Measurements from ENCODE around the gene NIT1.

The NIT1 gene

GRCh38 chr1:161117759-161118581, at the start of gene NIT1, which contains the start of gene PFDN2:
TSS of gene NIT1 (plus strand) at chr1:161118105. CDS start at chr1:161118177, 72 bp downstream.
TSS of gene PFDN2 (minus strand) at chr1:161118037. CDS start at chr1:161118026, 11 bp downstream.
- TF ChIP-seq, protein P1, sequence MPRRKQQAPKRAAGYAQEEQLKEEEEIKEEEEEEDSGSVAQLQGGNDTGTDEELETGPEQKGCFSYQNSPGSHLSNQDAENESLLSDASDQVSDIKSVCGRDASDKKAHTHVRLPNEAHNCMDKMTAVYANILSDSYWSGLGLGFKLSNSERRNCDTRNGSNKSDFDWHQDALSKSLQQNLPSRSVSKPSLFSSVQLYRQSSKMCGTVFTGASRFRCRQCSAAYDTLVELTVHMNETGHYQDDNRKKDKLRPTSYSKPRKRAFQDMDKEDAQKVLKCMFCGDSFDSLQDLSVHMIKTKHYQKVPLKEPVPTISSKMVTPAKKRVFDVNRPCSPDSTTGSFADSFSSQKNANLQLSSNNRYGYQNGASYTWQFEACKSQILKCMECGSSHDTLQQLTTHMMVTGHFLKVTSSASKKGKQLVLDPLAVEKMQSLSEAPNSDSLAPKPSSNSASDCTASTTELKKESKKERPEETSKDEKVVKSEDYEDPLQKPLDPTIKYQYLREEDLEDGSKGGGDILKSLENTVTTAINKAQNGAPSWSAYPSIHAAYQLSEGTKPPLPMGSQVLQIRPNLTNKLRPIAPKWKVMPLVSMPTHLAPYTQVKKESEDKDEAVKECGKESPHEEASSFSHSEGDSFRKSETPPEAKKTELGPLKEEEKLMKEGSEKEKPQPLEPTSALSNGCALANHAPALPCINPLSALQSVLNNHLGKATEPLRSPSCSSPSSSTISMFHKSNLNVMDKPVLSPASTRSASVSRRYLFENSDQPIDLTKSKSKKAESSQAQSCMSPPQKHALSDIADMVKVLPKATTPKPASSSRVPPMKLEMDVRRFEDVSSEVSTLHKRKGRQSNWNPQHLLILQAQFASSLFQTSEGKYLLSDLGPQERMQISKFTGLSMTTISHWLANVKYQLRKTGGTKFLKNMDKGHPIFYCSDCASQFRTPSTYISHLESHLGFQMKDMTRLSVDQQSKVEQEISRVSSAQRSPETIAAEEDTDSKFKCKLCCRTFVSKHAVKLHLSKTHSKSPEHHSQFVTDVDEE (CRISPR knock-in tag; IDR thresholded peaks at IDR 0.05), result no peak
- TF ChIP-seq, protein P2, sequence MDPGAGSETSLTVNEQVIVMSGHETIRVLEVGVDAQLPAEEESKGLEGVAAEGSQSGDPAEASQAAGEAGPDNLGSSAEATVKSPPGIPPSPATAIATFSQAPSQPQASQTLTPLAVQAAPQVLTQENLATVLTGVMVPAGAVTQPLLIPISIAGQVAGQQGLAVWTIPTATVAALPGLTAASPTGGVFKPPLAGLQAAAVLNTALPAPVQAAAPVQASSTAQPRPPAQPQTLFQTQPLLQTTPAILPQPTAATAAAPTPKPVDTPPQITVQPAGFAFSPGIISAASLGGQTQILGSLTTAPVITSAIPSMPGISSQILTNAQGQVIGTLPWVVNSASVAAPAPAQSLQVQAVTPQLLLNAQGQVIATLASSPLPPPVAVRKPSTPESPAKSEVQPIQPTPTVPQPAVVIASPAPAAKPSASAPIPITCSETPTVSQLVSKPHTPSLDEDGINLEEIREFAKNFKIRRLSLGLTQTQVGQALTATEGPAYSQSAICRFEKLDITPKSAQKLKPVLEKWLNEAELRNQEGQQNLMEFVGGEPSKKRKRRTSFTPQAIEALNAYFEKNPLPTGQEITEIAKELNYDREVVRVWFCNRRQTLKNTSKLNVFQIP (CRISPR knock-in tag; IDR thresholded peaks at IDR 0.05; ENCODE audit: borderline replicate concordance, low read depth), result peak; percentile 36; the same call in 1 of the 2 replicates
- ATAC-seq, result peak; percentile 90

- TF ChIP-seq ZC3H10 (CRISPR knock-in tag; IDR thresholded peaks at IDR 0.05) (no peak), ARNTL (CRISPR knock-in tag; IDR thresholded peaks at IDR 0.05; ENCODE audit: borderline replicate concordance, low read depth) (no peak), ZNF70 (CRISPR knock-in tag; IDR thresholded peaks at IDR 0.05) (no peak), GLIS3 (CRISPR knock-in tag; IDR thresholded peaks at IDR 0.05) (no peak), ZNF565 (CRISPR knock-in tag; conservative IDR thresholded peaks at IDR 0.05; ENCODE audit: low read depth) (no peak), ESRRG (CRISPR knock-in tag; IDR thresholded peaks at IDR 0.05) (no peak), CSDC2 (CRISPR knock-in tag; IDR thresholded peaks at IDR 0.05) (no peak), ISL1 (CRISPR knock-in tag; IDR thresholded peaks at IDR 0.05) (no peak), ZFP3 (CRISPR knock-in tag; IDR thresholded peaks at IDR 0.05) (no peak), SNAI2 (CRISPR knock-in tag; IDR thresholded peaks at IDR 0.05) (no peak), ZFP30 (CRISPR knock-in tag; IDR thresholded peaks at IDR 0.05) (no peak)
- TF ChIP-seq, protein P3, sequence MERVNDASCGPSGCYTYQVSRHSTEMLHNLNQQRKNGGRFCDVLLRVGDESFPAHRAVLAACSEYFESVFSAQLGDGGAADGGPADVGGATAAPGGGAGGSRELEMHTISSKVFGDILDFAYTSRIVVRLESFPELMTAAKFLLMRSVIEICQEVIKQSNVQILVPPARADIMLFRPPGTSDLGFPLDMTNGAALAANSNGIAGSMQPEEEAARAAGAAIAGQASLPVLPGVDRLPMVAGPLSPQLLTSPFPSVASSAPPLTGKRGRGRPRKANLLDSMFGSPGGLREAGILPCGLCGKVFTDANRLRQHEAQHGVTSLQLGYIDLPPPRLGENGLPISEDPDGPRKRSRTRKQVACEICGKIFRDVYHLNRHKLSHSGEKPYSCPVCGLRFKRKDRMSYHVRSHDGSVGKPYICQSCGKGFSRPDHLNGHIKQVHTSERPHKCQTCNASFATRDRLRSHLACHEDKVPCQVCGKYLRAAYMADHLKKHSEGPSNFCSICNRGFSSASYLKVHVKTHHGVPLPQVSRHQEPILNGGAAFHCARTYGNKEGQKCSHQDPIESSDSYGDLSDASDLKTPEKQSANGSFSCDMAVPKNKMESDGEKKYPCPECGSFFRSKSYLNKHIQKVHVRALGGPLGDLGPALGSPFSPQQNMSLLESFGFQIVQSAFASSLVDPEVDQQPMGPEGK (CRISPR knock-in tag; IDR thresholded peaks at IDR 0.05; ENCODE audit: borderline replicate concordance), result no peak
- ATAC-seq, result no peak; the same call in 2 of the 3 replicates
These were observed 49.3 kb upstream of the NIT1 start for GRCh38 chr1:161068306-161069234.

- ATAC-seq, result no peak
- TF ChIP-seq ZC3H10 (CRISPR knock-in tag; IDR thresholded peaks at IDR 0.05), result no peak
- TF ChIP-seq, protein P4, sequence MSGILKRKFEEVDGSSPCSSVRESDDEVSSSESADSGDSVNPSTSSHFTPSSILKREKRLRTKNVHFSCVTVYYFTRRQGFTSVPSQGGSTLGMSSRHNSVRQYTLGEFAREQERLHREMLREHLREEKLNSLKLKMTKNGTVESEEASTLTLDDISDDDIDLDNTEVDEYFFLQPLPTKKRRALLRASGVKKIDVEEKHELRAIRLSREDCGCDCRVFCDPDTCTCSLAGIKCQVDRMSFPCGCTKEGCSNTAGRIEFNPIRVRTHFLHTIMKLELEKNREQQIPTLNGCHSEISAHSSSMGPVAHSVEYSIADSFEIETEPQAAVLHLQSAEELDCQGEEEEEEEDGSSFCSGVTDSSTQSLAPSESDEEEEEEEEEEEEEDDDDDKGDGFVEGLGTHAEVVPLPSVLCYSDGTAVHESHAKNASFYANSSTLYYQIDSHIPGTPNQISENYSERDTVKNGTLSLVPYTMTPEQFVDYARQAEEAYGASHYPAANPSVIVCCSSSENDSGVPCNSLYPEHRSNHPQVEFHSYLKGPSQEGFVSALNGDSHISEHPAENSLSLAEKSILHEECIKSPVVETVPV (CRISPR knock-in tag; IDR thresholded peaks at IDR 0.05), result no peak
- TF ChIP-seq ZFP30 (CRISPR knock-in tag; IDR thresholded peaks at IDR 0.05), result no peak
- TF ChIP-seq, protein P5, sequence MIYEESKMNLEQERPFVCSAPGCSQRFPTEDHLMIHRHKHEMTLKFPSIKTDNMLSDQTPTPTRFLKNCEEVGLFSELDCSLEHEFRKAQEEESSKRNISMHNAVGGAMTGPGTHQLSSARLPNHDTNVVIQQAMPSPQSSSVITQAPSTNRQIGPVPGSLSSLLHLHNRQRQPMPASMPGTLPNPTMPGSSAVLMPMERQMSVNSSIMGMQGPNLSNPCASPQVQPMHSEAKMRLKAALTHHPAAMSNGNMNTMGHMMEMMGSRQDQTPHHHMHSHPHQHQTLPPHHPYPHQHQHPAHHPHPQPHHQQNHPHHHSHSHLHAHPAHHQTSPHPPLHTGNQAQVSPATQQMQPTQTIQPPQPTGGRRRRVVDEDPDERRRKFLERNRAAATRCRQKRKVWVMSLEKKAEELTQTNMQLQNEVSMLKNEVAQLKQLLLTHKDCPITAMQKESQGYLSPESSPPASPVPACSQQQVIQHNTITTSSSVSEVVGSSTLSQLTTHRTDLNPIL (CRISPR knock-in tag; IDR thresholded peaks at IDR 0.05; ENCODE audit: low read depth), result no peak
- no peak for TF ChIP-seq ISL1 (CRISPR knock-in tag; IDR thresholded peaks at IDR 0.05)
- no peak for TF ChIP-seq TOX (CRISPR knock-in tag; IDR thresholded peaks at IDR 0.05; ENCODE audit: borderline replicate concordance)
- no peak for TF ChIP-seq ZNF565 (CRISPR knock-in tag; conservative IDR thresholded peaks at IDR 0.05; ENCODE audit: low read depth)
- TF ChIP-seq TCF4 (CRISPR knock-in tag; IDR thresholded peaks at IDR 0.05; ENCODE audit: borderline replicate concordance), result no peak
- no peak for TF ChIP-seq ESRRG (CRISPR knock-in tag; IDR thresholded peaks at IDR 0.05)
- TF ChIP-seq ZNF70 (CRISPR knock-in tag; IDR thresholded peaks at IDR 0.05), result no peak
- no peak for TF ChIP-seq GLIS3 (CRISPR knock-in tag; IDR thresholded peaks at IDR 0.05)
- TF ChIP-seq, protein P3 (CRISPR knock-in tag; IDR thresholded peaks at IDR 0.05; ENCODE audit: borderline replicate concordance), result no peak
- TF ChIP-seq, protein P1 (CRISPR knock-in tag; IDR thresholded peaks at IDR 0.05), result no peak
- TF ChIP-seq BACH2 (CRISPR knock-in tag; IDR thresholded peaks at IDR 0.05; ENCODE audit: borderline replicate concordance), result no peak
- no peak for TF ChIP-seq ZNF8 (CRISPR knock-in tag; IDR thresholded peaks at IDR 0.05)
These were observed 48.7 kb upstream of the NIT1 start for GRCh38 chr1:161069241-161069640.
